Adrenal gland (tissue), 5 donors: ENCODE results near the gene FBXO10.

Source experiments
- POLR2A ChIP-seq, 2 donors: fragments of 450-650 bp; IDR thresholded peaks; one replicate each; pipeline ENCODE4 v1.6.1; 2017; ENCODE audit warnings: antibody characterized with exemption in 2 of 2, mild to moderate bottlenecking in 2 of 2, moderate library complexity in 1 of 2
- TF ChIP-seq, protein P1 (sequence below), 6 experiments: fragments of 450-650 bp in 4 of 6; fragments of 200-600 bp in 2 of 6; sonication (generic) in 1 of 6; IDR thresholded peaks; 1 replicate in 5 of 6; 2 replicates in 1 of 6; pipeline versions ENCODE4 v1.5.1 to v1.8.0; 2016 to 2021; ENCODE audit warnings: antibody characterized with exemption in 6 of 6, mild to moderate bottlenecking in 2 of 6, moderate library complexity in 1 of 6
- donor health status: DM: no; HTN: no; CAD: no.

GRCh38 chr9:37540634-37541033, 35.5 kb downstream of the FBXO10 start:
- TF ChIP-seq, protein P1, sequence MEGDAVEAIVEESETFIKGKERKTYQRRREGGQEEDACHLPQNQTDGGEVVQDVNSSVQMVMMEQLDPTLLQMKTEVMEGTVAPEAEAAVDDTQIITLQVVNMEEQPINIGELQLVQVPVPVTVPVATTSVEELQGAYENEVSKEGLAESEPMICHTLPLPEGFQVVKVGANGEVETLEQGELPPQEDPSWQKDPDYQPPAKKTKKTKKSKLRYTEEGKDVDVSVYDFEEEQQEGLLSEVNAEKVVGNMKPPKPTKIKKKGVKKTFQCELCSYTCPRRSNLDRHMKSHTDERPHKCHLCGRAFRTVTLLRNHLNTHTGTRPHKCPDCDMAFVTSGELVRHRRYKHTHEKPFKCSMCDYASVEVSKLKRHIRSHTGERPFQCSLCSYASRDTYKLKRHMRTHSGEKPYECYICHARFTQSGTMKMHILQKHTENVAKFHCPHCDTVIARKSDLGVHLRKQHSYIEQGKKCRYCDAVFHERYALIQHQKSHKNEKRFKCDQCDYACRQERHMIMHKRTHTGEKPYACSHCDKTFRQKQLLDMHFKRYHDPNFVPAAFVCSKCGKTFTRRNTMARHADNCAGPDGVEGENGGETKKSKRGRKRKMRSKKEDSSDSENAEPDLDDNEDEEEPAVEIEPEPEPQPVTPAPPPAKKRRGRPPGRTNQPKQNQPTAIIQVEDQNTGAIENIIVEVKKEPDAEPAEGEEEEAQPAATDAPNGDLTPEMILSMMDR (IDR thresholded peaks at IDR 0.05), result no peak
- TF ChIP-seq POLR2A (IDR thresholded peaks at IDR 0.05), result no peak
